ENCODE measurements around the gene CCL17. TPM values are rescaled to one million over a fixed set of nuclear protein-coding genes. Genes with fewer than 3 reads are reported as not detected.

Gene CCL17
- total and polyA plus RNA-seq, 10 of the 15 experiments (the other 5 are each of a cell fraction or from before 2014, with no cell fraction given): 1.2 to 84.9 (median 34.2) TPM

- 1% methylated on average over 24 of the region's 28 CpGs for WGBS (ENCODE audit: insufficient coverage, insufficient replicate concordance, low lambda C conversion rate, missing lambda C conversion rate)
- no peak for FAIRE-seq
- Histone ChIP-seq H3K36me3 (ENCODE audit: control insufficient read depth in 2 of 2, insufficient read depth in 2 of 2, low read length in 1 of 2) (no peaks in the 10 kb centered on the region; a peak in 2 of 4 replicates), H3K9ac (ENCODE audit: control insufficient read depth, insufficient read depth, low read length) (peak overlapping the region; percentile 98), H3K4me2 (ENCODE audit: control insufficient read depth, insufficient read depth) (peak overlapping the region; percentile 91), H2AFZ (ENCODE audit: control insufficient read depth, low read depth, low read length) (peak overlapping the region; percentile 91), H3K4me3 (peak overlapping the region; percentile 97), H3K4me1 (ENCODE audit: control insufficient read depth, insufficient read depth, low read length) (peaks cover 6% of the 10 kb centered on the region; the same call in 1 of the 2 replicates), H3K27me3 (replicated peaks in 1 of 2; ENCODE audit: control insufficient read depth in 2 of 2, insufficient read depth in 2 of 2, low read length in 1 of 2) (no peaks in the 10 kb centered on the region), H4K20me1 (ENCODE audit: control insufficient read depth, insufficient read depth) (no peaks in the 10 kb centered on the region), H3K79me2 (ENCODE audit: control insufficient read depth, insufficient read depth, low read length) (peaks cover 40% of the 10 kb centered on the region), H3K27ac (ENCODE audit: control insufficient read depth, insufficient read depth) (peak overlapping the region; percentile 88), H3K9me3 (replicated peaks; ENCODE audit: control insufficient read depth, insufficient read depth, low read length) (peaks cover 2% of the 10 kb centered on the region; the same call in 2 of the 3 replicates)
- peak; percentile 82 for TF ChIP-seq MEF2B (IDR thresholded peaks at IDR 0.05; ENCODE audit: partially characterized antibody, poor library complexity, severe bottlenecking)
- TF ChIP-seq, protein P1, sequence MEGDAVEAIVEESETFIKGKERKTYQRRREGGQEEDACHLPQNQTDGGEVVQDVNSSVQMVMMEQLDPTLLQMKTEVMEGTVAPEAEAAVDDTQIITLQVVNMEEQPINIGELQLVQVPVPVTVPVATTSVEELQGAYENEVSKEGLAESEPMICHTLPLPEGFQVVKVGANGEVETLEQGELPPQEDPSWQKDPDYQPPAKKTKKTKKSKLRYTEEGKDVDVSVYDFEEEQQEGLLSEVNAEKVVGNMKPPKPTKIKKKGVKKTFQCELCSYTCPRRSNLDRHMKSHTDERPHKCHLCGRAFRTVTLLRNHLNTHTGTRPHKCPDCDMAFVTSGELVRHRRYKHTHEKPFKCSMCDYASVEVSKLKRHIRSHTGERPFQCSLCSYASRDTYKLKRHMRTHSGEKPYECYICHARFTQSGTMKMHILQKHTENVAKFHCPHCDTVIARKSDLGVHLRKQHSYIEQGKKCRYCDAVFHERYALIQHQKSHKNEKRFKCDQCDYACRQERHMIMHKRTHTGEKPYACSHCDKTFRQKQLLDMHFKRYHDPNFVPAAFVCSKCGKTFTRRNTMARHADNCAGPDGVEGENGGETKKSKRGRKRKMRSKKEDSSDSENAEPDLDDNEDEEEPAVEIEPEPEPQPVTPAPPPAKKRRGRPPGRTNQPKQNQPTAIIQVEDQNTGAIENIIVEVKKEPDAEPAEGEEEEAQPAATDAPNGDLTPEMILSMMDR (IDR thresholded peaks at IDR 0.05 in 2 of 3, conservative IDR thresholded peaks at IDR 0.05 in 1 of 3; ENCODE audit: control insufficient read depth in 2 of 3, extremely low read depth in 1 of 3, insufficient read depth in 1 of 3, low read depth in 3 of 3, low read length in 3 of 3): no peak
- 0 out of 4 replicates have a peak, but pooled peaks of 1 of the 2 experiments have one; percentile 1 for TF ChIP-seq BHLHE40 (IDR thresholded peaks at IDR 0.05; ENCODE audit: borderline replicate concordance in 1 of 2, low read depth in 2 of 2, low read length in 1 of 2)
- intact Hi-C loops (cut with micrococcal nuclease; ENCODE audit: unreplicated experiment): loop anchor here (10.0 kb wide), 1 partner anchor 678 kb away; the partner anchor contains the start of gene CFAP20
- BruUV-seq (replicated peaks): no TSS peak
- SMC1A ChIA-PET (ENCODE audit: uncharacterized antibody, unreplicated experiment): interaction anchor here (0.7 to 1.8 kb wide), 10 partner anchors 13 to 290 kb away, joined by 3 to 8 read pairs (median 4); partner anchors contain the start of genes ADGRG5 and DOK4
- DNase-seq (ENCODE audit: low read depth, low spot score): no peak
- POLR2A ChIA-PET: interaction anchor here (0.6 to 2.0 kb wide), 15 partner anchors 8 to 261 kb away, joined by 3 to 14 read pairs (median 3); partner anchors contain the start of genes POLR2C, PSME3IP1 and RSPRY1
- ATAC-seq: peak; percentile 64
- CTCF ChIA-PET: interaction anchor here (0.8 to 6.5 kb wide), 12 partner anchors 10 to 363 kb away, joined by 3 to 42 read pairs (median 3); partner anchors contain the start of gene POLR2C
- in situ Hi-C loops (cut with MboI): no loop called here
- RAD21 ChIA-PET (ENCODE audit: unreplicated experiment): interaction anchor here (0.7 to 2.2 kb wide), 12 partner anchors 10 to 149 kb away, joined by 3 to 9 read pairs (median 4); partner anchors contain the start of genes DOK4 and POLR2C
These were observed 42.1 kb downstream of the CCL17 start for GRCh38 chr16:57446531-57447185.
